CD4-positive, alpha-beta T cell treated with Interleukin-15 for 1 hour (primary cell): ENCODE measurements around the gene KIF5C.

ENCODE experiments used
- DNase-seq: peaks from one replicate; pipeline ENCODE4 v3.0.0-alpha.2; 2020

The KIF5C gene

DNA sequence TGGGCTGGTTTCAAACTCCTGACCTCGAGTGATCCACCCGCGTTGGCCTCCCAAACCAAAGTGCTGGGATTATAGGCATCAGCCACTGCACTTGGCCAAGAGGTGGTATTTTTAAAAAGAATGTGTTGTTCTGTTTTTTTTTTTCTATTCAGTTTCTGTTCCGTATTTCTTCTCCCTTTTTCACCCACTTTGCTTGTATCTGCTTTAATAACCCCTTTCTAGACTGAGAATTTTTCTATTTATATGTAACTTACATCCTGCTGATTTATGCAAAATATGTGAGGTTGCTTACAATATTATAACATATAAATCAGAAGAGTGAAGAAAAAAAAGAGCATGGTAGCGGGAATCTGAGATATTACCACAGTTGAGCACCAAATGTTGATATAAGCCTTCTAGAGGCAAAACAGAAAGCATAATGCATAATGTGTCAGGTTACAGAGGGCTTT, 146.3 kb downstream of the KIF5C start:
- DNase-seq, result no peak

DNA sequence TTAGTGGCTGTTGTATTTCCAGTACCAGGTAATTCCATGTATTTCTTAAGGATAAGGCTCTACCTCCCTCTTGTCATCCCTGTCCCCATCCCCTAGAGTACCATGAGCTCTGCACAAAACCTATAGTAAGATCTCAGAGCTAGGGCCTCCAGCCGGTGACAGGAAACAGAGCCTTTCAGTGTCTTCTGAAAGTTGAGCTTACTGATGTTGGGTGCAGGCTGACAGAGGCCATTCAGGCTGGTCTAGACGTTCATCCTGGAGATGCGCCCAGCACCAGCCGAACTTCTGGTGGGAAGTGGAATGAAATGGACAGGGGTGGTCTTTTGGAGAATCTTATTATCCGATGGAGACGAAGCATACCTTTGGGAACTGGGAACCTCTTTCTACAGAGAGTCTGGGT, 146.7 kb downstream of the KIF5C start:
- DNase-seq, result no peak

DNA sequence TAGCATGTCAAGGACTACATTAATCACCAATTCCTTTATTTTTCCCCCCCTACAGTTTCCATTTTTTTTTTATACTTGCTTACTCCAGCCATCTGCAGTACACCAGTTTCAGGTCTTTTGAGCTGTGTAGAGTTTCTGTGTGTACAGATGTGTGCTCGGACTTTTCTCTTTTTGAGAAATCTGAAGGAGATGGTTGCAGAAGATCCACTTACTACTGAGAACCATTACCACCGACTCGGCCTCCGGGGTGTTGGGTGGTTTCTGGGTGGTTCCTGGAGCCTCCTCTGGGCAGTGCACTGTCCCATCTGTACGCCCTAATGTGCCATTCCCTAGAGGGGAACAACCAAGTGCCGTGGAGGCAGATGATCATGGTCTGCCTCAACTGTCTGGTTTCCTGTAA, 148.1 kb downstream of the KIF5C start:
- no peak for DNase-seq

DNA sequence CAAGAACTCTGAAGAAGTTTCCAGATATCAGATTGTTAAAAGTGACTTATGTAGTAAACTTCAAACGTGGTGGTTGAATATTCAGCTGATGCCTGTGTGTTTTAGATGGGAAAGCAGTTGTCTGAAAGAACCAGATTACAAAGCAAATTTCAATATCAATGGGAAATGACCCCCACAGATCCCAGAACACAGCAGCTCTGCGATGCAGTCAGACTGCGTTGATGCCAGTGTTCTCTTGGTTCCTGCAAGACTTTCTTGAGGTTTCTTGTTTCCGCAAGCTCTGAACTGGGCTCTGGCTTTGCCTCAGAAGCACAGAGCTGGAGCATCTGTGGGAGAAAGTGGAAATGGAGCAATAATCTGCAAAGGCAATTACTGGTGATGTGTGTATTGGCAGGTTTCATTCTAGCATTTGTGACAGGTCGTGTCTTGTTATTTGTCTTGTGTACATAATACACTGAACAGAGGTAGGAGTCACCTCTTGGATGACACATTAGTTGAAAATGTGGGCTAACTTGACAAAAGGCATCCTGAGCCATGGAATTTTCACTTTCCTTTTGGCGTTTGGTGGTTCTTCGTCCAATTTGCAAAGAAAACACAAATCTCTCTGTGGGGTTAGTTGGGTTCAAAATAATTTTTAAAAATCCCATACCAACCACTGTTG, 152.7 kb downstream of the KIF5C start:
- DNase-seq, result no peak

DNA sequence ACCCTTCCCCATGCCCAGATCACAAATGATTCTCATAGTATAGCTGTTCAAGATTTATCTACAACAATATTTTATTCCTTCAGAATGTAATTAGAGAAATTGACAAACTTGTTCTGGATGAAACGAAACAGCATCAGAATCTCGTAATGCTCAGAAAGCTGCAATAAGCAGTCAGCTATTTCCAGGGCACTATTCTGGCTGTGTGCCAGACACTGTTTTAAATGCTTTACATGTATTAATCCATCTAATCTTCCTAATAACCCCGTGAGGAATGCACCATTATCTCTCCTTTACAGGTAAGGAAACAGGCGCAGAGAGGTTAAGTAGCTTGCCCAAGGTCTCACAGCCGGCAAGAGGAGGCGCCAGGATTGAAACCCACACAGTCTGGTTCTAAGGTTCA, 153.3 kb downstream of the KIF5C start:
- no peak for DNase-seq

DNA sequence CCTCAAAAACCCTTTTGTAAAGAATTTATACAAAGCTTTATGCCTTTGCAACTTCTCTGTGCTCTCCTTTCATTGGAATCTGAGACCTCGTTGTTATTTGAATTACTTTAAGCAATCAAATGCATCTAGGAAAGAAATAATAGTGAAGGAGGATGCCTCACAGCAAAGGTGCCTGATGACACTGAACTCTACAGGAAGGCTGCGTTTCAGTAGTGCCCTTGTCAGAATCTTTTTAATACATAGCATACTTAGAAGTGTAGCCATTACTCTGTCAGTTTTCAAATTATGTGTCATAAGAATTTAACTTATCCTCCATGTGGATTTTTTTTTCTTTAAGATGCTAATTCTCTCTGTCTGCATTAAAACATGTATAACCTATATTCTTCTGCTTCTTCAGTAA, 153.9 kb downstream of the KIF5C start:
- no peak for DNase-seq

DNA sequence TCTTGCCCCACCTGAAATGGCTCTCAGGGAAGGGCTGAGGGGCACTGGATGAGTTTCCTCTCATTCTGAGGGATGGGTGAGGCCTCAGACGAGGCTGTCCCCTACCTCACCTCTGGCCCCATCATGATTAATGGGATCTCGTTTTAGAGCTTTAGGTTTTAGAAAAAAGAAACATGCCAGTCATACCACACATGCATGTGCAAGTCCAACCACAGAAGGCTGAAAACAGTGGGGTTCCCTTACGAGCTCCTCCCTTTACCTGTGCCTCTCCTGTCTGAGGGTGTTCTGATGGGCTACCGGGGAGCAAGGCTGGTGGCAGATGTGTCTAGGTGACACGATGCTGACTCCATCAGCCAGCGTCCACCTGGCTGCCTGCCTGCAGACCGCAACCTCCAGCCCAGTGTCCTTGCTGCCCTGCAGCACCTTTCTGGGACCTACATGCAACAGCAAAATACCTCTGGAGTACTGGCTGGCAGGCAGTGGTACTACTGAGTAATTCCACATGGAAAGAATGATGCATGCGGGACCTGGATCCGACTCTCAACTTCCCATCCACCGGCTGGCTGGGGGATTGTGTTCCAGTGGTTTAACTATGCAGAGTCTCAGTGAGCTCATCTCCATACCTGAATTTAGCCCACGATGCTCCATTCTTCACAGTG, 154.4 kb downstream of the KIF5C start:
- DNase-seq, result no peak

DNA sequence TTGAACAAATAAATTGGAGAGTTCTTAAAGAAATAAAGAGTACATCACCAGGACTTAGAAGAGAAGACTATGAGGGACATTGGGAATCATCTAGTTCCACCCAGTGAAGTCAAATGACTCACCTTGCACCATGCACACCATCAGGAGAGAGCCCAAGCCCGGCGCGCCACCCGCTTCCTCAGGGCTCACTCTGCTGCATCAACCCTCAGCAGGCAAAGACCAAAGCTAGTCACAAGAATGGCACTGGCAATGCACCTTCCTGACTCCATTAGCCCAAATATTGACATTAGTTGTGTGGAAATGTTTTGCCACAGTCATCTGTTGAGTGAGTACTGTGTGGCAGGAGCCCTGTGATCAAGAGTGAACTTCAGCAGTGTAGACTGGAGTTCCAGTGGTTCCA, 156.4 kb downstream of the KIF5C start:
- DNase-seq, result no peak

DNA sequence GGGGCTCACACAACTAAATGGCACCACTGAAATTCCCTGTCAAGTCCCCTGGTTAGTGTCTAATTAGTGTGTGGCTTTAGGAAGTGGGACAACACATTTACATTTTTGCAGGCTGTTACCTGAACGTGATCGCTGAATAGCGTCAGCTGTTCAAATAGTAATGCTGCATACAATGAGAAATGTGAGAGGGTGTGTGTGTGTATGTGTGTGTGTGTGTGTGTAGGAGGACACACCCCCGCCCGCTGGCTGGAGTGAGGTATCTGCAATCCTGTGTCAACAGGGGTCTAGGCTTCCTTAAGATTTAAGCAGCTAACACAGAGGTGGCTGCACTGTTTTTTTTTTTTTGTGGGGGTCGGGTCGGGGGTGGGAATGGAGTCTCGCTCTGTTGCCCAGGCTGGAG, 158.7 kb downstream of the KIF5C start:
- no peak for DNase-seq

DNA sequence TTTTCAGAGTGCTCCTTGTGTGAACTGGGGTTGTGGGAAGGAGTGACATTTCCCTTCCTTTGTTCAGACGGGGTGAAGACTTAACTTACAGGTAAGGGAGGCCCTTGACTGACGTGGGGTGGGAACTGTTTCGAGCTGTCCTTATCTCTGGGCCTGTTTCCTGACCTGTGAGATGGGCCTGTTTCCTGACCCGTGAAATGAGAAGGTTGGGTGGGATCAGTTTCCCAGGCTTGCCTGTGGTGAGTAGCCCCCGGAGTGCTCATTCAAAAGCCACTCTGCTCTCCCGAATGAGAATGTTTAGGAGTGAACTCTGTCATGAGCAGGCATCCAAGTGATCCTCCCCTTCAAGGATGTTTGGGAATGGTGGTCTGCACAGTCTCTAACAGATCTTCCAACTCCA, 159.4 kb downstream of the KIF5C start:
- DNase-seq, result no peak

DNA sequence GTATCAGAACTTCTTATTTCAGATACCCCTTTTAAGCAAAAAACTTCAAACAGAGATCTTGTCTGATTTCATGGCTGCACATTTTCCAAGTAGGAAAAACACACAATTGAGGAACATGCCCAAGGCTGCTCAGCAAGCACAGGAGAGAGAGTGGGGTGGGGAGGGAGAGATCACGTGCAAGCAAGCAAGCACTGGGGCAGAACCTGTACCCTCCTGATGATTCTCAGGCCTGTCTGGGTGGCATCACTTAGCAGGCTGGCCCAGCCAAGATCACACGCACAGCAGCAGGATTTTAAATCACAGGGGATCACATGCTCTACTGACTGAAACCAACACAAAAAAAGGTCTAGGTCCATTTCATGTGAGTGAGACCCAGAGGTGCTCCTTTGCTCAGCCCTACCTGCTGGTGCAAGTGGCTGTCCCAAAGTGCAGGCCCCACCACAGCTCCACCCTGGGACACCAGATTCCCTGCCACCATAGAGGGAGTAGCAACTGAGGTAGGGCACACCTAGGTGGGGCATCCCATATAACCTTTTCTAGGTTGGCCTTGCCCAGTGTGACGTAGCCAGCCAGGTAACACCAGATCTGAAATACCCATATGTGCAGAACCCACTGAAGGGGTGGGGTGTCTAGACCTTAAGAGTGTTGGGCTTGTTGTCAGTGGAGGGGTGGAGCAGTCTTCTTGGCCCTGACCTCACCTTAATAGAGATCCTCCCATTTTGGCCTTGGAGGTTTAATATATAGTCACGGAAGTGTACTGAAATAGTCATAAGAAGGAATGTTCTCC, 161.7 kb downstream of the KIF5C start:
- DNase-seq, result no peak

DNA sequence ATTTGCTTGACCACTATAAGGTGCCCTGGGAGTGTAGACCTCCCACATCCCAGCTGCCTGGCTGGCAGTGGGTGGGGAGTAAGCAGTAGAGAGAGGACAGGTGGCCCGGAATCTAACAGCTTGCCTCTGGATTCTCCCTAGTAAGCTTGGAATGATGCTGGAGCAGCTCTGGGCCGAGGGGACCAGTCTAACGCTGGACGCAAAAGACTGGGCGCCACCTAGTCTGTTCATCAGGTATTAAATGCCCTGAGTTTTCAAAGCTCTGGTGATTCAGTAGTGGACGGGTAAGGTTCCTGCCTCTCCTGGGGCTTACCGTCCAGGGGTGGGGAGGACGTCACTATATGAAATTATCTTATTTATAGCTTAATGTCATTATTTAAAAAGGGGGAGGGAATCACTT, 162.8 kb downstream of the KIF5C start:
- no peak for DNase-seq

DNA sequence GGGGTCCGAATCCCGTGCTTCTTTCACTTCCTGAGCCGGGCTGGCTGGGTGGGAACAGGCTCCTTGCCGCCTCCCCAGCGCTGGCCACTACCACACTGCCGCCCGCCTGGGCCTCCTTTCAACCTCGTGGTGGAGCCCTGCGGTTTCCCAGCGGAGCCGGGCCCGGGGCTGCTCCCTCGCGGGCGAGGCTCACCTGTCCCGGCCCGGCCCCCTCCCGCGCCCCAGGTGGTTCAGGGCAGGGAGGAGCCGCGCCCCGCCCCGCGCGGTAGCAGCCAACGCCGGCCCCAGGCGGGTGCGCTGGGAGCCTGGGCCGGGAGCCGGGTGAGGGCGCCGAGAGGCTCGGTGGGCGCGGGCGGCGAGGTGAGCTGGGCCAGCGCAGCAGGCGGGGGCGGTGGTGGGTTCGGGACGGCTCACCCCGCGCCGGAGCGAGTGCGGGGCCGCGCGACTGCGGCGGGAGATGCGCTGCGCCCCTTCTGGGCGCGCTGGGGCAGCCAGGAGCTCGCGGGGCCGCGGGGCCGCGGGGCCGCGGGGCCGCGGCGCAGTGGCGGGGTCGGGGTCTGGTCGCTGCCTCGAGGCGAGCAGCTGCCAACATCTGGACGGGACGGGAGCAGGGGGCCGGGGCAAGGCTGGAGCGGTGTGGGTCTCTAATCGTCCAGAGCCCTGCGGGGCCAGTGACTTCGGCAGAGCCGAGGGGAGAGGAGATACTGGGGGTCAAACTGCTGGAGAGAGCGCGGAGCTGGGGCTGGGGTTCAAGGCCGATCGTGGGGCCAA, 163.6 kb downstream of the KIF5C start, which contains the start of gene LYPD6B:
LYPD6B (plus strand) TSS at position 258 of the 771 bp plus-strand sequence. CDS start 92,250 bp downstream, outside the sequence.
- no peak for DNase-seq

DNA sequence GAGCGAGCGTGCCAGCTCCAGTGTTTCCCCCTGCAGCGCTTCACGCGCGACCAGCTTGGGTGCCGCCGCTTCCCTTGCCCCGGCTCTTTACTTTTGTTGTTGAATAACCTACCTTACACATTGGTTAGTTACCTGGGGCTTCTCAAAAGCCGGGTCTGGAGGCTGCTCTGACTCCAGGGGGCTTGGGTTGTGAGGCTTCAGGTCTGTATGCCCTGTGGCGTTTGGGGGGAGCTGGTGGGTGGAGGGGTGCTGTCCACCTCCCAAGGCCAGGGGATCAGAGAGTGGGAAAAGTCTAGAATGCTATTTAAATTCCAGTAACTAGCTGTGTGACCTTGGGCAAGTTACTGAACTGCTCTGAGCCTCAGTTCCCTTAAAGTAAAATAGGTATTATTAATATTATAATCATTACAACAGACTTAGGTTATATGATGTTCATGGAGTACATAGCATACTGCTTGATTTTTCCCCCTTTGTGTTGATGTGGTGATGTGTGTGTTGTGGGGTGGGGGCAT, 164.2 kb downstream of the KIF5C start:
- DNase-seq, result no peak

DNA sequence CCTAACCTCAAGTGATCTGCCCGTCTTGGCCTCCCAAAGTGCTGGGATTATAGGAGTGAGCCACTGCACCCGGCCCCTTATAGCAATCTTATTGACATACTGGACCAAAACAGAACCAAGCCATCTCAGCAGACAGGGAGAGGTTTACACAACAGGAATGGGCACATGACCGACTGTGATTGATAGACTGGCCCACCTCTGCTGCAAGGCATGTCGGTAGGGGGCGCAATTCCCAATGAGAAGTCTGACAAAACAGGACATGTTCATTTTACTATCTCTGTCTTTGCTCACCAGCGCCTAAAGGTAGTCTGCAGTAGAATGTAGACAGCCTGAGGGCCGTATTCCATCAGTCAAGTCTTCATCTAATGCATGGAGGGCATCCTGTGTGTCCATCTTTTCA, 165.4 kb downstream of the KIF5C start:
- DNase-seq, result no peak

DNA sequence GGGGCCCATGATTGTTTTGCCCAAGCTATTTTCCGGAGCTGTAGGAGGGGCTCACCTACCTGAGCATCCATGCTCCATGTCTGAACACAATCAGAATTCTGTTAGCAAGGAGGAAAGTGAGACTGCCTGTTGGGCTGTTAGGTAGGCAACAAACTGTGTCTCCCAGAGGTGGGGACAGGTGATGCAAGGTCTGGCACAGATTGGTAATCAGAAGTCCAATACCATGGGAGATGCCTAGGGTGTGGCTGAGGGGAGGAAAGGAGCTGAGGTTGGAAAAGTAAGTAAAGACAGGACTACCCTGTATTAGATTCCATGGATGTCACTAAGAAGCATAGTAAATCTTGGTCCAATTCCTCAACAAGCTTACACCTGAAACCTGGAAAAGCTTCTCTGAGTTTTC, 166.5 kb downstream of the KIF5C start:
- DNase-seq, result no peak

DNA sequence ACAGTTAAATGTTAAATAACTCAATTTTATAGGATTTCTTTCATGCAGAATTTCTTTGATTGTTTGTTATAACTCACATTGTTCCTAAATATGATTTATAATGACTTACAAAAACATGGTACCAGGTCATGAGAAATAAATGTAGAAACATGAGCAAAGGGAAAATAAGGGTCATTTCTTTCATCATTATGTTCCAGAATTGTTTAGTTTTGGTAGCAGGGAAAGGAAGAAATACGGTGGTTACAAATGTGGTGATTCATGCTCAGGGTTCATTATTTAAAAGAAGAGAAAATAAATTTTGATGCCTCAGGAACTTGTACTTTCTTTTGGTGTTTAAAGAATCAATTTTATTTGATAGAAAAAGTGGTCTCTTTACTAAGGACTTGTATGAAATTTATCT, 167.9 kb downstream of the KIF5C start:
- no peak for DNase-seq

DNA sequence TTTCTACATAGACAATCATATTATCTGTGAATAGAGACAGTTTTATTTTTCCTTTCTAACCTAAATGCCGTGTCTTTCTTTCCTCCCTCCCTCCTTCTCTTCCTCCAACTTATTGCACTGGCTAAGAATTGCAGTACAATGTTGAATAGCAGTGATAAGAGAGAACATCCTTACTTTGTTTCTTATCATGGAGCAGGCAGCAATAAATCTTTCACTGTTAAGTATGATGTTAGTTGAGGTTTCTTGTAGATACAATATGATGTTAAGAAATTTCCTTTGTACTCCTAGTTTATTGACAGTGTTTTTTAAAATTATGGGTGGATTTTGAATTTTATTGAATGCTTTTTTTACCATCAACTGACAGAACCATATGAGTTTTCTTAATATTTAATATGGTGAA, 169.5 kb downstream of the KIF5C start:
- DNase-seq, result no peak

DNA sequence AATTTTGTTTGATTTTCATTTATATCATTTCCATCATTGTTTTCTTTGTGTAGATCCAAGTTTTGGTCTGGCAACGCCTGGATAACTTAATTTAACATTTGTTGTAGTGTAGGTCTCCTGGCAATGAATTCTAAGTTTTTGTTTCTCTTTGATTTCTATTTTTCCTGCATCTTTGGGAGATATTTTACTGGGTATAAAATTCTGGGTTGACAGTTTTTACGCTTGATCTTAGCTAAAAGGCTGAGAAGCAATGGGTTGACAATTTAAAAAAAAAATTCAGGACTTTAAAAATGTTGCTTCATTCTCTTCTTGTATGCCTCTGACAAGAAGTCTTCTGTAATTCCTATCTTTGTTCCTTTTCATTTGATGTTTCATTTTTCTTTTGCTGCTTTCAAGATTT, 172.1 kb downstream of the KIF5C start:
- DNase-seq, result no peak

DNA sequence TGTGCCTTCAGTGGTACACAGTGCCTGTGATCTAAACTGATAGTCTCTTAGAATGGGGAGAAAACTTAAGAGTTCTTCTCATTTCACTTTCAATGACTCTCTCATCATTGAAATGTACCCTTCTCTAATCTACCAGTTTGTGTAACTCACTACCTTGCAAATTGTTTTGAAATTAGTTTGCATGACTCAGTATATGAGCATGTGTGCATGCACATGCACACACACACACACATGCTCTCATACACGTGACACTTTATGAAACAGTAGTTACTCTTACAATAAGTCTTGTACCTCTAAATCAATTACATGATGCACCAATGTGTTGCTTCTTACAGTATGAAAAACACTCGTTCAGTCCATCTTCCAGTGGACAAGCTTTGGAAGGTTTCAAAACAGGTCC, 174.1 kb downstream of the KIF5C start:
- no peak for DNase-seq

DNA sequence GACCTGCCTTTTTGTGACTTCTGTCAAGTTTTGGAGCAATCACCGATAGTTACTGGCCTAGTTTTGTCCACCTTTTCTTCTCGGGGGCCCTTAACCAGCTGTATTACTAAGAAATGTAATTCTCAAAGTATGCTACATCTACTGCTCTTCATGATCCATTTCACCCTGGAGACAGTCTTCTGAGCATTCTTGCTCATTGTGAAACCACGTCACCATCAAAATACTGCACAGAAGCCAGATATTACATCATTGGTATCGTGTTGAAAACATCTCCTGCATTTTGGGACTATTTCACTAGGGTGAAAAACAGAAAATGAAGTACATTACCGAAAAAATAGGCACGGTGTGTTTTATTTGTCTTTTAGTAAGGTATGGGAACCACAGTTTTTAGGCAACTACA, 175.2 kb downstream of the KIF5C start:
- DNase-seq, result no peak

DNA sequence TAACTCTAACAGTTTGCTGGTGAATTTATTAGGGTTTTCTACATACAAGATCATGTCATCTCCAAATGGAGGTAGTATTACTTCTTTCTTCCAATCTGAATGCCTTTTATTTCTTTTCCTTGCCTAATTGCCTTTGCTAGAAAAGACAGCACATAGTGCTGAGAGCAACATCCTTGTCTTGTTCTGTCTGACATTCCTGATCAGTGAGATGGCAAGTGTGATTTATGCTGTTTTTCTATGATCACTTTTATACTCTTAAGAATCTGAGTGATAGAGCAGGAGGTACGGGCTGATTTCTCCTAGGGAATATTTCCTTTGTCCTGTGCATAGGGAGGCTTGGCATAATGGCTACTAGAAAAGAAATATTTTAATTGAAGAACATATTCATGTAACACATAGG, 180.7 kb downstream of the KIF5C start:
- DNase-seq, result no peak
